Measurements from ENCODE around the gene RPS19. TPM values are rescaled to one million over a fixed set of nuclear protein-coding genes. Genes with fewer than 3 reads are reported as not detected.

RPS19 gene
- total RNA-seq, 4 donors from 2014 or later, result 673 to 1,241 (median 970) TPM

DNA sequence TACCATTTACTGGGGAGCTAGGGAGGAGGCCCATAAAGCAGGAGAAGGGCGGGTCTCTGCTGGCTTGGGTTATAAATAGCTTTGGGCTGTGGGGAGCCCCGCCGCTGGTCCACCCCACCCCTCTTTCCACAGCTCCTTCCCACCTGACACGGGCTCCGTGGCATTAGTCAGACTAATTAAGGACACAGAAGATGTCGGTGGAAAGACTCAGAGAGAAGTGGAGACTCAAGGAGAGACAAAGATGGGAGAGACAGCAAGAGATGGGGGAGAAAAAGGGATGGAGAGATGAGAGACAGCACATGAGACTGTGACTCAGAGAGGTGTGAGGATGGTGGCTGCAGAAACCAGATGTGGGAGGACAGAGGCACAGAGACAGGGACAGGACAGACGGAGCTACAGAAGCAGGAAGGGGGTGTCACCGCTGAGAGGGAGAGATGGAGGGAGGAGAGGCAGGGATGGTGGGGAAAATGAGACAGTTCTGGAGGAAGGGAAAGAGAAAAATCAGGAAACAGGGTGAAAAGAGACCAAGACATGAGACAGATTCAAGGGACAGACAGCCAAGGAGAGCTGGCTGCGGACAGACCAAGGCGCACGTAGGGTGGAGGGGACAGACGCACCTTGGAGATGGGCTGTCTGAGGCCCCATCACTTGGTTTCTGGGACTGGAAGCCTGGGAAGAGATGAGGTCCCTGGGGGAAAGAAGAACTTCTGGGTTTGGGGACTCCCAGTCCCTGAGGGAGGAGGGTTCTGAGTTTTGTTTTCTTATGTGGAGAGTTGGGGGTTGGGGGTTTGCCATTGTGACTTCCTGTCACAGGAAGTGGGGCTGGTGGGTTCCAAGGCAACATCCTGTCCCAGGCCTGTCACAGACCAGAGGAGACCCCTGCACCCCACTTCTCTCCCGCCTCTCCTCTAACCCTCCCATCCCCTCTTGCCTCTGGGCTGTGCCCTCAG lies 27.0 kb downstream of the RPS19 start:
- 60 to 71% methylated on average over 6 to 7 of the region's 13 CpGs for WGBS, 2 donors (ENCODE audit: low coverage in 1 of 2)

DNA sequence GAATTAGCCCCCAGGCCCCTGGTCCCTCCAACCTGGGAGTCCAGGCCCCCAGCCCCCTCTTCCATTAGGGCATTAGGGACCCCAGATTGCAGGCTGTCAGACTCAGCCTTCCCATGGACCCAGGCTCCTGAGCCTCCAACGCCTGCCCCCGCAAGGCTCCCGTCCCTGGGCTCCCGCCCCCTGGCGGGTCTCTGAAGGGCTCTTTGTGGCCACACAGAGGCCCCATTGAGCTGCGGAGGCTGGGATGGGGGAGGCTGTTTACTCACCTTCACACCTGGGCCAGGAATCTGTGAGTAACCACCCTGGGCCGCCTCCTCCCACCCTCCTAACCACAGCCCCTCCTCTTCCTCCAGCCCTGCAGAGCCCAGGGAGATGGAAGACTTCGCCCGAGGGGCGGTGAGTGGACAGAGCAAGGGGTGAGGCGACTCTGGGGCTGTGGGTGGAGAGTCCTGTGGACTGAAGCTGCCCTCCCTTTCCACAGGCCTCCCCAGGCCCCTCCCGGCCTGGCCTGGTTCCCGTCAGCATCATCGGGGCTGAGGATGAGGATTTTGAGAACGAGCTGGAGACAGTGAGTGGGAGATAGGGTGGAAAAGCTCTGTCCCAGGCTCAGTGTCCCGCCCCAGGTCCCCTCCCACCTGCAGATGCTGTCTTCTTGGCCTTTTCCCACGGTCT lies 27.8 kb downstream of the RPS19 start:
- no peak for ATAC-seq
- Histone ChIP-seq H3K9me3 (no peaks in the 10 kb centered on the region), H3K36me3 (peaks cover 0 to 51% of the 10 kb centered on the region in 2 donors), H3K27me3 (no peaks in the 10 kb centered on the region), H3K4me3 (no peak overlapping the region), H3K27ac (no peak overlapping the region), H3K4me1 (peaks cover 0 to 51% (median 10%) of the 10 kb centered on the region in 3 donors)
- WGBS, 2 donors (ENCODE audit: low coverage in 1 of 2), result 29 to 57% methylated on average over 3 to 4 of the region's 17 CpGs
- TF ChIP-seq, protein P1, sequence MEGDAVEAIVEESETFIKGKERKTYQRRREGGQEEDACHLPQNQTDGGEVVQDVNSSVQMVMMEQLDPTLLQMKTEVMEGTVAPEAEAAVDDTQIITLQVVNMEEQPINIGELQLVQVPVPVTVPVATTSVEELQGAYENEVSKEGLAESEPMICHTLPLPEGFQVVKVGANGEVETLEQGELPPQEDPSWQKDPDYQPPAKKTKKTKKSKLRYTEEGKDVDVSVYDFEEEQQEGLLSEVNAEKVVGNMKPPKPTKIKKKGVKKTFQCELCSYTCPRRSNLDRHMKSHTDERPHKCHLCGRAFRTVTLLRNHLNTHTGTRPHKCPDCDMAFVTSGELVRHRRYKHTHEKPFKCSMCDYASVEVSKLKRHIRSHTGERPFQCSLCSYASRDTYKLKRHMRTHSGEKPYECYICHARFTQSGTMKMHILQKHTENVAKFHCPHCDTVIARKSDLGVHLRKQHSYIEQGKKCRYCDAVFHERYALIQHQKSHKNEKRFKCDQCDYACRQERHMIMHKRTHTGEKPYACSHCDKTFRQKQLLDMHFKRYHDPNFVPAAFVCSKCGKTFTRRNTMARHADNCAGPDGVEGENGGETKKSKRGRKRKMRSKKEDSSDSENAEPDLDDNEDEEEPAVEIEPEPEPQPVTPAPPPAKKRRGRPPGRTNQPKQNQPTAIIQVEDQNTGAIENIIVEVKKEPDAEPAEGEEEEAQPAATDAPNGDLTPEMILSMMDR (IDR thresholded peaks at IDR 0.05), result no peak
- TF ChIP-seq POLR2A (IDR thresholded peaks at IDR 0.05), result no peak
- no peak for TF ChIP-seq EP300 (IDR thresholded peaks at IDR 0.05)
- TF ChIP-seq POLR2AphosphoS5 (IDR thresholded peaks at IDR 0.05), result no peak

More for the DNA sequence above, 27.0 kb downstream of the RPS19 start:
- ATAC-seq, result no peak
- no peaks in the 10 kb centered on the region for H3K27me3 ChIP-seq
- H3K4me3 ChIP-seq, result peak overlapping the region in 1 of 2 donors; percentile 8
- H3K9me3 ChIP-seq, result no peaks in the 10 kb centered on the region
- TF ChIP-seq POLR2A (IDR thresholded peaks at IDR 0.05) (no peak), POLR2AphosphoS5 (IDR thresholded peaks at IDR 0.05) (no peak), EP300 (IDR thresholded peaks at IDR 0.05) (no peak)
- TF ChIP-seq, protein P1 (IDR thresholded peaks at IDR 0.05), result no peak
- H3K27ac ChIP-seq, result no peak overlapping the region
- peaks cover 0 to 59% (median 10%) of the 10 kb centered on the region in 3 donors for H3K4me1 ChIP-seq
- H3K36me3 ChIP-seq, result peaks cover 0 to 43% of the 10 kb centered on the region in 2 donors

DNA sequence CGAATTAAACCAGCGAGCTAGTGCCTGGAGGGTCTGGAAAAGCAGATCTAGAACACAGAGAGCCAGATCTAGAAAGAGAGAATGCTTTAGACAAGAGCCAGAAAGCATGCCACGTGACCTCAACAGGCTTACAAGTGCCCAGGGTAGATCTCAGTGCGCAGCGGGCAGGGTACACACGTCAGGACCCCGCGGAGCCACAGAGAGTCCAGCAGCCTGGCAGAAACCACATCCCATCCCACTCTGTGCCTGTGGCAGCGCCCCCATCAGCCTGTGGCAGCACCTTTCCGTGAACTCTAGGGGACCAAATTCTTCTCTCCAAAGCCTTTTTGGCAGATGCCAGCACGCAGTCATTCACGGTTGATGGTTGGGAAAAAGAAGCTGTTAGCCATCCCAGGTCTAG lies 28.9 kb downstream of the RPS19 start:
- Histone ChIP-seq H3K27ac (no peak overlapping the region), H3K27me3 (no peaks in the 10 kb centered on the region), H3K4me3 (no peak overlapping the region), H3K9me3 (no peaks in the 10 kb centered on the region), H3K36me3 (peaks cover 0 to 57% of the 10 kb centered on the region in 2 donors), H3K4me1 (peaks cover 0 to 43% (median 10%) of the 10 kb centered on the region in 3 donors)
- ATAC-seq, result no peak
- WGBS, 2 donors (ENCODE audit: low coverage in 1 of 2), result 80 to 100% methylated on average over 1 to 2 of the region's 12 CpGs
- TF ChIP-seq EP300 (IDR thresholded peaks at IDR 0.05) (no peak), POLR2A (IDR thresholded peaks at IDR 0.05) (no peak), POLR2AphosphoS5 (IDR thresholded peaks at IDR 0.05) (no peak)
- TF ChIP-seq, protein P1 (IDR thresholded peaks at IDR 0.05), result no peak

DNA sequence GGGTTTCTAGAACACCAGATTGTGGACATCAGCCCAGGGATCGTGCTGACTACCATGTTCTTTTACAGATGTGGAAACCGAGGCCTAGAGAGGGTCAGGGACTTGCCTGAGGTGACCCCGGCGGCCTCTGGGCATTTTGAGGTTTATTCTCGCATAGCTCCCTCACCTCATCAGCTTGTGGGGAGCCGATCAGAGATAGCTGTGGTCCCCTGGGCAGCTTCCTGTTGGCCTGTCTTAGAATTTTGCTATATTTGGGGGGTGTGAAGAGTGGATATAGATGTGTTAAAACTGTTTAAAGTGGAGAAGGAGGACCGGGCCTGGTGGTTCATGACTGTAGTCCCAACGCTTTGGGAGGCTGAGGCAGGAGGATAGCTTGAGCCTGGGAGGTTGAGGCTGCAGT lies 29.8 kb downstream of the RPS19 start:
- TF ChIP-seq EP300 (IDR thresholded peaks at IDR 0.05) (no peak), POLR2AphosphoS5 (IDR thresholded peaks at IDR 0.05) (no peak), POLR2A (IDR thresholded peaks at IDR 0.05) (no peak)
- TF ChIP-seq, protein P1 (IDR thresholded peaks at IDR 0.05), result no peak

More for the DNA sequence above, 29.8 kb downstream of the RPS19 start:
- ATAC-seq, result no peak
- Histone ChIP-seq H3K4me3 (no peak overlapping the region), H3K9me3 (no peaks in the 10 kb centered on the region), H3K27ac (no peak overlapping the region), H3K36me3 (peaks cover 0 to 67% of the 10 kb centered on the region in 2 donors), H3K4me1 (peaks cover 0 to 36% (median 6%) of the 10 kb centered on the region in 3 donors), H3K27me3 (no peaks in the 10 kb centered on the region)
- 90 to 94% methylated on average over 2 to 3 of the region's 8 CpGs for WGBS, 2 donors (ENCODE audit: low coverage in 1 of 2)
